ENCODE data around the gene ACTN1. TPM values are rescaled to one million over a fixed set of nuclear protein-coding genes. Genes with fewer than 3 reads are reported as not detected.
"Not testable (repeated sequence)": the region's sequence is repeated elsewhere in the genome, so short reads cannot be mapped to it uniquely, and the experiment has no call there.

The ACTN1 gene
- total RNA-seq, 1 donor from 2014 or later, result 130 TPM

DNA sequence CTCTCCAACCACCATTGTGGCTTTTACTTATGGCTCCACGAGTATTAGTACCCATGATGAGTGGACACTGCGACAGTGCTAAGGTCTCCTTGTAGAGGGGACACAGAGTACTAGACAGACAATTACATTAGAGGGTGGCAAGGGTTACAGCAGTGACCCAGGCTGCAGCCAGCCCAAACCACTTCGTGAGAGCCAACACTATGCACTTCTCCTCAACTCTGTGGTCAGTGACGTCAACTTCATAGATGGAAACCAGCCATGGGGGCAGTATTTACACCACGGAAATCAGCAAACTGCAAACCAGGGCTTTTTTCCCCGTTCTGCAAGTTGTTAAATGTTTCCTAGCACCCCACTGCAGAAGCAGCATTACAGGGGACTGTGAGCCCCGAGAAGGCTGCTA lies 124.7 kb downstream of the ACTN1 start:
- no peaks in the 10 kb centered on the region for H3K27me3 Mint-ChIP-seq (ENCODE audit: unreplicated experiment)
- H3K4me1 Mint-ChIP-seq (ENCODE audit: unreplicated experiment), result no peaks in the 10 kb centered on the region
- DNase-seq (ENCODE audit: low spot score), result no peak
- H3K4me3 Mint-ChIP-seq (ENCODE audit: unreplicated experiment), result no peak overlapping the region
- no peaks in the 10 kb centered on the region for H3K9me3 Mint-ChIP-seq (ENCODE audit: unreplicated experiment)
- no peaks in the 10 kb centered on the region for H3K36me3 Mint-ChIP-seq (ENCODE audit: low read depth, unreplicated experiment)
- TF ChIP-seq, protein P1, sequence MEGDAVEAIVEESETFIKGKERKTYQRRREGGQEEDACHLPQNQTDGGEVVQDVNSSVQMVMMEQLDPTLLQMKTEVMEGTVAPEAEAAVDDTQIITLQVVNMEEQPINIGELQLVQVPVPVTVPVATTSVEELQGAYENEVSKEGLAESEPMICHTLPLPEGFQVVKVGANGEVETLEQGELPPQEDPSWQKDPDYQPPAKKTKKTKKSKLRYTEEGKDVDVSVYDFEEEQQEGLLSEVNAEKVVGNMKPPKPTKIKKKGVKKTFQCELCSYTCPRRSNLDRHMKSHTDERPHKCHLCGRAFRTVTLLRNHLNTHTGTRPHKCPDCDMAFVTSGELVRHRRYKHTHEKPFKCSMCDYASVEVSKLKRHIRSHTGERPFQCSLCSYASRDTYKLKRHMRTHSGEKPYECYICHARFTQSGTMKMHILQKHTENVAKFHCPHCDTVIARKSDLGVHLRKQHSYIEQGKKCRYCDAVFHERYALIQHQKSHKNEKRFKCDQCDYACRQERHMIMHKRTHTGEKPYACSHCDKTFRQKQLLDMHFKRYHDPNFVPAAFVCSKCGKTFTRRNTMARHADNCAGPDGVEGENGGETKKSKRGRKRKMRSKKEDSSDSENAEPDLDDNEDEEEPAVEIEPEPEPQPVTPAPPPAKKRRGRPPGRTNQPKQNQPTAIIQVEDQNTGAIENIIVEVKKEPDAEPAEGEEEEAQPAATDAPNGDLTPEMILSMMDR (IDR thresholded peaks at IDR 0.05; ENCODE audit: unreplicated experiment), result no peak
- no peak overlapping the region for H3K27ac Mint-ChIP-seq (ENCODE audit: unreplicated experiment)

DNA sequence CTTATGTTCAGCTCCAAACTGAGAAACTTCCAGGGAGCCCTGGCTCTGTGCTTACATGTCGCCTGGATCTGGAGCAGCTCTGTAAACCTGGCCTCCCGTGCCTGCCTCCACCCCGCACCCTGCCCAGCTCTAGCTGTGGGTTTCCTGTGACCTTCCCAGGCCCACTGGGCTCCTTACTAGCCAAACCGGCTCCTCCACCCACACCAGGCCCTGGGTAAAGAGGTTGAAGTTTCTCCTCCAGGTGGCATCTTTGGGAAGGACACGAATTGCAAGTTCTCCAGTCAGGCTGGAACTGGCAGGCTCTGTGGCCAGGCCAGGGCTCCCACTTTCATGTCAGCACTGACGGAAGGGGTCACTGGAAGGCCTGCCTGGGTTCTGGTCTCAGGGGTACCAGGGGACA lies 125.4 kb downstream of the ACTN1 start:
- H3K27me3 Mint-ChIP-seq (ENCODE audit: unreplicated experiment), result no peaks in the 10 kb centered on the region
- no peaks in the 10 kb centered on the region for H3K9me3 Mint-ChIP-seq (ENCODE audit: unreplicated experiment)
- H3K4me3 Mint-ChIP-seq (ENCODE audit: unreplicated experiment), result no peak overlapping the region
- no peak for DNase-seq (ENCODE audit: low spot score)
- H3K36me3 Mint-ChIP-seq (ENCODE audit: low read depth, unreplicated experiment), result no peaks in the 10 kb centered on the region
- no peak overlapping the region for H3K27ac Mint-ChIP-seq (ENCODE audit: unreplicated experiment)
- H3K4me1 Mint-ChIP-seq (ENCODE audit: unreplicated experiment), result no peaks in the 10 kb centered on the region
- TF ChIP-seq, protein P1 (IDR thresholded peaks at IDR 0.05; ENCODE audit: unreplicated experiment), result no peak

DNA sequence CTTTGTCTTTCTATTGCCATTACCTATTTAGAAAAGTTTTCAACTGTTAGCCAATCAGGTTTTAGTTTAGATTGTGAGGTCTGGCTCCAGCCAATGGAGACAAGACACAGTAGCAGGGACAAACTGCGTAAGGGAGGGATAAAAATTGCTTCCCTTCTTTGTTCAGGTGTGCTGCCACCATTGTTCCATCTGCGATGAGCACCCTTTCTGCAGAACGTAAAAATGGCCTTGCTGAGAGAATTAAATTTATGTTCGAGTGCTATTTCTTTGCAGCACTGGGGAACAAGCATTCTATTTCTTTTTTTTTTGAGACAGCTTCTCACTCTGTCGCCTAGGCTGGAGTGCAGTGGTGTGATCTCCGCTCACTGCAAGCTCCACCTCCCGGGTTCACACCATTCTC lies 126.6 kb downstream of the ACTN1 start:
- H3K9me3 Mint-ChIP-seq (ENCODE audit: unreplicated experiment); H3K36me3 Mint-ChIP-seq (ENCODE audit: low read depth, unreplicated experiment); H3K27me3 Mint-ChIP-seq (ENCODE audit: unreplicated experiment); DNase-seq (ENCODE audit: low spot score); H3K4me3 Mint-ChIP-seq (ENCODE audit: unreplicated experiment); H3K4me1 Mint-ChIP-seq (ENCODE audit: unreplicated experiment); H3K27ac Mint-ChIP-seq (ENCODE audit: unreplicated experiment): not testable (repeated sequence)

DNA sequence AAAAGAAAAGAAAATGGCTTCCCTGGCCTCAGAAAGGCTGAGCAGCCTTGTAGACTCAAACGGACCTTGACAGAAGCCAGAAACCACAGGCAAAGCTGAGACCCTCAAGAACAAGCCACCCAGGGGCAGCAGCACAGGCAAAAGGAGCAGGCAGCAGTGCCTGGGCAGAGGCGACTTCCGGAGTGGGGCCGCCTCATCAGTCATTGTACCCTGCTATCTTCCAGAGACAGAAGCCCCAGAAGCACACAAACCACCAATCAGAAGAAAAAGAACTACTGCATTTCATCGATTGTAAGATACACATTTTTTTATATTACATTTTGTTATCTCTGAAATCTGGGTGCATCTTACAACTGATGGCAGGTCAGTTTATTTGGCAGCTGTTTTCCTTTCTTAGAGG lies 128.0 kb downstream of the ACTN1 start:
- Mint-ChIP-seq H3K4me3 (ENCODE audit: unreplicated experiment) (no peak overlapping the region), H3K4me1 (ENCODE audit: unreplicated experiment) (no peaks in the 10 kb centered on the region), H3K27ac (ENCODE audit: unreplicated experiment) (no peak overlapping the region), H3K27me3 (ENCODE audit: unreplicated experiment) (no peaks in the 10 kb centered on the region), H3K9me3 (ENCODE audit: unreplicated experiment) (no peaks in the 10 kb centered on the region), H3K36me3 (ENCODE audit: low read depth, unreplicated experiment) (no peaks in the 10 kb centered on the region)
- no peak for DNase-seq (ENCODE audit: low spot score)
- TF ChIP-seq, protein P1 (IDR thresholded peaks at IDR 0.05; ENCODE audit: unreplicated experiment), result no peak

DNA sequence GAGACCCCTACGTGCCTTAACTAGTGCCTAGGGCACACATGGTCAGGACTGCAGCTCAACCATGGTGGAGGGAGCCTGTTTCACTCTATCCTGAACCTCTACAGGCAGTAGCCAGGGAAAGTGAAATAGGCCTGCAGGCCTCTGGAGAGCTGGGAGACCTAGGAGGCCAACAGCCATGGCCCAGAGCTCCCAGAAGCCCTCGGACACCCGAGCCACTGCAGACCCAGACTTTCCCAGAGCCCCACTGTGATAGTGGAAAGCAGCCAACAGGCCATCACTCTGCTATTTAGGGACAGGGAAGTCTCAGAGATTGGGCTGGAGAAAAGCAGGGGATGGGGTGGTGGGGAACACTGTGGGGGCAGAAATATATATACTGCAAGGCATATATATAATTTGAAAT lies 129.7 kb downstream of the ACTN1 start:
- Mint-ChIP-seq H3K36me3 (ENCODE audit: low read depth, unreplicated experiment) (peaks cover 3% of the 10 kb centered on the region), H3K27ac (ENCODE audit: unreplicated experiment) (no peak overlapping the region), H3K27me3 (ENCODE audit: unreplicated experiment) (no peaks in the 10 kb centered on the region), H3K4me1 (ENCODE audit: unreplicated experiment) (no peaks in the 10 kb centered on the region), H3K4me3 (ENCODE audit: unreplicated experiment) (no peak overlapping the region), H3K9me3 (ENCODE audit: unreplicated experiment) (no peaks in the 10 kb centered on the region)
- DNase-seq (ENCODE audit: low spot score), result no peak
- TF ChIP-seq, protein P1 (IDR thresholded peaks at IDR 0.05; ENCODE audit: unreplicated experiment), result no peak

DNA sequence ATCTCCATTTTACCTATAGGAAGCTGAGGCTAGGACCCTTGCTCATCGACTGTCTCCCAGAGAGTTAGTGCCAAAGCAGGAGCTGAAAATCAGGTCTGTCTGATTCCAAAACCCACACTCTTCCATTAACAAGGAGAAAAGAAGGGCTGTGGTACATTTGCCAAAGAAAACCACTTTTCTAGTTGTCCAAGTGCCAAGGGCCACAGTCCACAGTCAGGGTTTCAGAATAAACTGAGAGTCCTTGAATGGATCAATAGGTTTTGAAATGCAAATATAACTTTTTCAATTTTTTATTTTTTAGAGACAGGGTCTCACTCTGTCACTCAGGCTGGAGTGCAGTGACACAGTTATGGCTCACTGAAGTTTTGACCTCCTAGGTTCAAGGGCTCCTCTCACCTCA lies 130.8 kb downstream of the ACTN1 start:
- Mint-ChIP-seq H3K36me3 (ENCODE audit: low read depth, unreplicated experiment) (peaks cover 4% of the 10 kb centered on the region), H3K27me3 (ENCODE audit: unreplicated experiment) (peaks cover under 1% of the 10 kb centered on the region), H3K4me3 (ENCODE audit: unreplicated experiment) (no peak overlapping the region), H3K27ac (ENCODE audit: unreplicated experiment) (no peak overlapping the region), H3K9me3 (ENCODE audit: unreplicated experiment) (no peaks in the 10 kb centered on the region), H3K4me1 (ENCODE audit: unreplicated experiment) (peaks cover 6% of the 10 kb centered on the region)
- no peak for DNase-seq (ENCODE audit: low spot score)
- TF ChIP-seq, protein P1 (IDR thresholded peaks at IDR 0.05; ENCODE audit: unreplicated experiment), result no peak

DNA sequence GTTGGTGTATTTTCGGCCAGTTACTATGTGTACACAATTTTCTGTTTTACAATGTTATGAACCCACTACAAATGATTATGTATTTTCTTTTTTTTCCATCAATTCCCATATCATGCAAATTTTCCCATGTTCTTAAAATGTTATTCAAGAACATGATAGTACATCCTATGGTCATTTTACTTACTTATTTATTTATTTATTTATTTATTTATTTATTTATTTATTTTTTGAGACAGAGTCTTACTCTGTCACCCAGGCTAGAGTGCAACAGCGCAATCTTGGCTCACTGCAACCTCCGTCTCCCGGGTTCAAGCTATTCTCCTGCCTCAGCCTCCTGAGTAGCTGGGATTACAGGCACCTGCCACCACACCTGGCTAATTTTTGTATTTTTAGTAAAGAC lies 131.5 kb downstream of the ACTN1 start:
- H3K9me3 Mint-ChIP-seq (ENCODE audit: unreplicated experiment); H3K4me3 Mint-ChIP-seq (ENCODE audit: unreplicated experiment); H3K27ac Mint-ChIP-seq (ENCODE audit: unreplicated experiment); H3K27me3 Mint-ChIP-seq (ENCODE audit: unreplicated experiment); H3K36me3 Mint-ChIP-seq (ENCODE audit: low read depth, unreplicated experiment); DNase-seq (ENCODE audit: low spot score); H3K4me1 Mint-ChIP-seq (ENCODE audit: unreplicated experiment): not testable (repeated sequence)
